SU-DHL-6 (cell line): ENCODE results near the gene COX7C.

ENCODE experiments used
- H2AFZ ChIP-seq: fragments of 200-600 bp; sonication (generic); 2 replicates; pipeline ENCODE4 v1.6.1; 2014; ENCODE audit warnings: low read depth, mild to moderate bottlenecking, moderate library complexity, mixed read lengths, antibody characterized with exemption, low read length; ENCODE audit not compliant: severe bottlenecking
- H3F3A ChIP-seq: fragments of 200-600 bp; shearing (Covaris generic); 2 replicates; pipeline ENCODE4 v1.6.0; 2016; ENCODE audit warnings: antibody characterized with exemption, mild to moderate bottlenecking; ENCODE audit not compliant: insufficient read depth
- H3K27ac ChIP-seq: fragments of 200-600 bp; sonication (generic); 2 replicates; pipeline ENCODE4 v1.5.1; 2016; ENCODE audit warnings: low read depth, mild to moderate bottlenecking, low read length, moderate library complexity, mixed read lengths
- H3K27me3 ChIP-seq: fragments of 200-600 bp; sonication (generic), shearing (Covaris generic); 2 replicates; pipeline ENCODE4 v1.6.0; 2014; ENCODE audit warnings: mild to moderate bottlenecking, low read length
- H3K36me3 ChIP-seq: fragments of 200-600 bp; sonication (generic); 2 replicates; pipeline ENCODE4 v1.6.1; 2014; ENCODE audit warnings: mild to moderate bottlenecking, low read length, mixed read lengths
- H3K4me2 ChIP-seq: fragments of 300-600, 200-600 bp; shearing (Covaris generic), sonication (generic); 2 replicates; pipeline ENCODE4 v1.6.0; 2014; ENCODE audit warnings: low read length, low read depth, mild to moderate bottlenecking; ENCODE audit not compliant: poor library complexity, severe bottlenecking
- H3K4me3 ChIP-seq: fragments of 200-600 bp; sonication (generic); 2 replicates; pipeline ENCODE4 v1.5.1; 2014; ENCODE audit warnings: antibody characterized with exemption, low read length, mild to moderate bottlenecking, mixed read lengths; ENCODE audit not compliant: insufficient read depth, poor library complexity, severe bottlenecking
- H3K79me2 ChIP-seq: fragments of 200-600 bp; sonication (generic); 2 replicates; pipeline ENCODE4 v1.6.1; 2014; ENCODE audit warnings: mild to moderate bottlenecking, low read length, moderate library complexity; ENCODE audit not compliant: insufficient read depth
- H3K9ac ChIP-seq: fragments of 200-600 bp; sonication (generic); 2 replicates; pipeline ENCODE4 v1.7.0; 2014; ENCODE audit warnings: mild to moderate bottlenecking, low read length
- H3K9me2 ChIP-seq: fragments of 200-600 bp; sonication (generic); replicated peaks from 2 replicates; pipeline ENCODE4 v1.6.1; 2014; ENCODE audit warnings: low read length; ENCODE audit not compliant: insufficient read depth
- H3K9me3 ChIP-seq: fragments of 200-600 bp; sonication (generic); 2 replicates; pipeline ENCODE4 v1.6.1; 2014; ENCODE audit warnings: low read length, mixed read lengths; ENCODE audit not compliant: insufficient read depth
- H4K20me1 ChIP-seq: fragments of 200-600 bp; sonication (generic); 2 replicates; pipeline ENCODE4 v1.6.1; 2014; ENCODE audit warnings: low read depth, mild to moderate bottlenecking, antibody characterized with exemption, low read length, moderate library complexity, mixed read lengths
- CTCF ChIP-seq: fragments of 200-600 bp; sonication (generic); IDR thresholded peaks from one replicate; pipeline ENCODE4 v1.5.1; 2017; ENCODE audit warnings: antibody characterized with exemption, mild to moderate bottlenecking, low read length, moderate library complexity; ENCODE audit not compliant: insufficient read depth, poor library complexity, severe bottlenecking
- EZH2phosphoT487 ChIP-seq: fragments of 200-600 bp; sonication (generic), shearing (Covaris generic); conservative IDR thresholded peaks from 2 replicates; pipeline ENCODE4 v1.6.1; 2018; ENCODE audit warnings: mild to moderate bottlenecking, antibody characterized with exemption, low read length, moderate library complexity, mixed read lengths

Gene COX7C

GRCh38 chr5:86631165-86631564 is 13.4 kb downstream of the COX7C start:
- no peak overlapping the region for H3K4me3 ChIP-seq
- H4K20me1 ChIP-seq: no peaks in the 10 kb centered on the region
- H3F3A ChIP-seq: no peaks in the 10 kb centered on the region
- H3K27ac ChIP-seq: no peak overlapping the region
- H3K4me2 ChIP-seq: no peak overlapping the region
- H3K9me3 ChIP-seq: no peaks in the 10 kb centered on the region
- H3K36me3 ChIP-seq: no peaks in the 10 kb centered on the region
- H2AFZ ChIP-seq: no peak overlapping the region
- no peaks in the 10 kb centered on the region for H3K79me2 ChIP-seq
- no peaks in the 10 kb centered on the region for H3K9me2 ChIP-seq
- H3K9ac ChIP-seq: no peak overlapping the region
- H3K27me3 ChIP-seq: no peaks in the 10 kb centered on the region
- TF ChIP-seq CTCF (no peak), EZH2phosphoT487 (no peak)

GRCh38 chr5:86640998-86641397 is 23.3 kb downstream of the COX7C start:
- Histone ChIP-seq H2AFZ (no peak overlapping the region), H3K27me3 (no peaks in the 10 kb centered on the region), H3K79me2 (no peaks in the 10 kb centered on the region), H3K9me3 (no peaks in the 10 kb centered on the region), H4K20me1 (no peaks in the 10 kb centered on the region), H3K4me2 (no peak overlapping the region), H3K4me3 (no peak overlapping the region), H3K9ac (no peak overlapping the region), H3F3A (no peaks in the 10 kb centered on the region), H3K9me2 (no peaks in the 10 kb centered on the region), H3K27ac (no peak overlapping the region), H3K36me3 (no peaks in the 10 kb centered on the region)
- TF ChIP-seq CTCF: no peak
- TF ChIP-seq EZH2phosphoT487: no peak

- H3K36me3 ChIP-seq: no peaks in the 10 kb centered on the region
- no peak overlapping the region for H3K4me2 ChIP-seq
- no peaks in the 10 kb centered on the region for H3K9me2 ChIP-seq
- H4K20me1 ChIP-seq: no peaks in the 10 kb centered on the region
- no peaks in the 10 kb centered on the region for H3F3A ChIP-seq
- H3K4me3 ChIP-seq: no peak overlapping the region
- TF ChIP-seq CTCF (no peak), EZH2phosphoT487 (no peak)
- no peak overlapping the region for H3K27ac ChIP-seq
- H3K9me3 ChIP-seq: no peaks in the 10 kb centered on the region
- H2AFZ ChIP-seq: no peak overlapping the region
- no peak overlapping the region for H3K9ac ChIP-seq
- no peaks in the 10 kb centered on the region for H3K79me2 ChIP-seq
- no peaks in the 10 kb centered on the region for H3K27me3 ChIP-seq
Observed at GRCh38 chr5:86644843-86645242, 27.1 kb downstream of the COX7C start.

GRCh38 chr5:86645885-86646284 is 28.1 kb downstream of the COX7C start:
- Histone ChIP-seq H2AFZ (no peak overlapping the region), H3K4me2 (no peak overlapping the region), H3K4me3 (no peak overlapping the region), H3K9me2 (no peaks in the 10 kb centered on the region), H3K9ac (no peak overlapping the region), H4K20me1 (no peaks in the 10 kb centered on the region), H3F3A (no peaks in the 10 kb centered on the region), H3K79me2 (no peaks in the 10 kb centered on the region), H3K27me3 (no peaks in the 10 kb centered on the region), H3K36me3 (no peaks in the 10 kb centered on the region), H3K9me3 (no peaks in the 10 kb centered on the region), H3K27ac (no peak overlapping the region)
- TF ChIP-seq CTCF (no peak), EZH2phosphoT487 (no peak)
